Stimulated activated CD8-positive, alpha-beta memory T cell treated with anti-CD3 and anti-CD28 coated beads, Interleukin-7, amount 100 ng/mL, for 48 hours (primary cell): ENCODE measurements around the gene ME3.
"Not testable (repeated sequence)": the region's sequence is repeated elsewhere in the genome, so short reads cannot be mapped to it uniquely, and the experiment has no call there.

Source experiments
- DNase-seq, 2 donors: peaks; one replicate each; pipeline ENCODE4 v3.0.0-alpha.2; 2020; ENCODE audit warnings: low read depth in 1 of 2; ENCODE audit errors: extremely low read depth in 1 of 2

ME3 gene

GRCh38 chr11:86443415-86443814 lies 229.0 kb downstream of the ME3 start:
- no peak for DNase-seq

- DNase-seq: no peak
Observed at GRCh38 chr11:86442827-86443226, 229.6 kb downstream of the ME3 start.

- no peak for DNase-seq
Observed at GRCh38 chr11:86442420-86442819, 230.0 kb downstream of the ME3 start.

GRCh38 chr11:86440843-86441242 lies 231.6 kb downstream of the ME3 start:
- DNase-seq: no peak

- no peak for DNase-seq
Observed at GRCh38 chr11:86440305-86440716, 232.1 kb downstream of the ME3 start.

- no peak for DNase-seq
Observed at GRCh38 chr11:86438685-86439084, 233.7 kb downstream of the ME3 start.

- DNase-seq: no peak
Observed at GRCh38 chr11:86435711-86436110, 236.7 kb downstream of the ME3 start.

- not testable (repeated sequence) for DNase-seq
Observed at GRCh38 chr11:86433361-86434095, 238.9 kb downstream of the ME3 start.

- DNase-seq: no peak
Observed at GRCh38 chr11:86431258-86431657, 241.2 kb downstream of the ME3 start.

GRCh38 chr11:86427441-86427840 lies 245.0 kb downstream of the ME3 start:
- no peak for DNase-seq

GRCh38 chr11:86423488-86423887 lies 248.9 kb downstream of the ME3 start:
- not testable (repeated sequence) for DNase-seq

- DNase-seq: no peak
Observed at GRCh38 chr11:86422371-86422770, 250.0 kb downstream of the ME3 start.

GRCh38 chr11:86421946-86422345 lies 250.5 kb downstream of the ME3 start:
- no peak for DNase-seq

- DNase-seq: no peak
Observed at GRCh38 chr11:86418917-86419316, 253.5 kb downstream of the ME3 start.

GRCh38 chr11:86418513-86418912 lies 253.9 kb downstream of the ME3 start:
- no peak for DNase-seq

GRCh38 chr11:86418106-86418505 lies 254.3 kb downstream of the ME3 start:
- no peak for DNase-seq

GRCh38 chr11:86416951-86417350 lies 255.5 kb downstream of the ME3 start:
- DNase-seq: not testable (repeated sequence)

- no peak for DNase-seq
Observed at GRCh38 chr11:86416494-86416893, 255.9 kb downstream of the ME3 start.

GRCh38 chr11:86415026-86415425 lies 257.4 kb downstream of the ME3 start:
- DNase-seq: no peak

- DNase-seq: no peak
Observed at GRCh38 chr11:86414032-86414431, 258.4 kb downstream of the ME3 start.

- DNase-seq: no peak
Observed at GRCh38 chr11:86408845-86409244, 263.6 kb downstream of the ME3 start.

- no peak for DNase-seq
Observed at GRCh38 chr11:86403458-86403857, 269.0 kb downstream of the ME3 start.

- DNase-seq: no peak
Observed at GRCh38 chr11:86398106-86398505, 274.3 kb downstream of the ME3 start.
